Inflammatory macrophage treated with lipopolysaccharide for 1 hour (primary cell): ENCODE results near the gene DCTPP1.
"Not testable (repeated sequence)": the region's sequence is repeated elsewhere in the genome, so short reads cannot be mapped to it uniquely, and the experiment has no call there.

Source experiments
- DNase-seq, 2 donors: peaks; one replicate each; pipeline ENCODE4 v3.0.0-alpha.2; 2020 to 2022

The DCTPP1 gene

DNA sequence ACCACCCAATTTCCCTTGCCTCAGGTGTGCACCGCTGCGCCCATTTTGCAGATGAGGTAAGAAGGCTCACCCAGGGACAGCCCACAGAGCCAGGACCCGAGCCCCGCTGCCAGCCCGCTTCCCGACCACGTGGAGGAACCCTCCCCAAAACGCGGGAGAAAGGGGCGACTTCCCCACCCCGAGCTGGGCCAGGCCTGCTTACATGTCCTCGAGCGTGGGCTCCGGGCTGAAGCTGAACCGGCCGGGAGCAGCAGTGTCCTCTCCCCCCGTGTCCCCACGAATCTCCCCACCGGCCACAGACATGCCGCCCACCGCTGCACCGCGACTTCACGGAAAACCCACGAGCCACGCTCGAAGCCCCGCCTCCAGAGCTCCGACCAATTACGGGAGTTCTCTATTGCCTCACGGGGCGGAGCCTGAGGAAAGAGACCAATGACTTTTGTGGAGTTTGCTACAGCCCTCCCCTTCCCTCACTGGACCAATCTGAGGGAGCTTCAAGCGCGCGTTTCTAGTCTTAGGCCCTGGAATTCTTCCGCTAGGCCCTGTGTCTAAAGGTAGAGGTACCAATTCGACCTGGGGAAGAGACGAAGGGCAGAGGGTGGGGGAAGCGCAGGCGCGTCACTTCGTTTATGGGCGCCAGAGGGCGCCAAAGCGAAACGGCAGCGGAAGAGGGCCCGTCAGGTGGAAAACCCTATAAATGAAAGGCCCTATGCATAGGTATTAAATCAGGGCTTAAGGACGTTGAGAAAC lies at the start of gene DCTPP1:
DCTPP1 (minus strand) TSS at position 353 of the 750 bp plus-strand sequence; CDS start at position 303, 50 bp downstream.
- peak; percentile 98 for DNase-seq

DNA sequence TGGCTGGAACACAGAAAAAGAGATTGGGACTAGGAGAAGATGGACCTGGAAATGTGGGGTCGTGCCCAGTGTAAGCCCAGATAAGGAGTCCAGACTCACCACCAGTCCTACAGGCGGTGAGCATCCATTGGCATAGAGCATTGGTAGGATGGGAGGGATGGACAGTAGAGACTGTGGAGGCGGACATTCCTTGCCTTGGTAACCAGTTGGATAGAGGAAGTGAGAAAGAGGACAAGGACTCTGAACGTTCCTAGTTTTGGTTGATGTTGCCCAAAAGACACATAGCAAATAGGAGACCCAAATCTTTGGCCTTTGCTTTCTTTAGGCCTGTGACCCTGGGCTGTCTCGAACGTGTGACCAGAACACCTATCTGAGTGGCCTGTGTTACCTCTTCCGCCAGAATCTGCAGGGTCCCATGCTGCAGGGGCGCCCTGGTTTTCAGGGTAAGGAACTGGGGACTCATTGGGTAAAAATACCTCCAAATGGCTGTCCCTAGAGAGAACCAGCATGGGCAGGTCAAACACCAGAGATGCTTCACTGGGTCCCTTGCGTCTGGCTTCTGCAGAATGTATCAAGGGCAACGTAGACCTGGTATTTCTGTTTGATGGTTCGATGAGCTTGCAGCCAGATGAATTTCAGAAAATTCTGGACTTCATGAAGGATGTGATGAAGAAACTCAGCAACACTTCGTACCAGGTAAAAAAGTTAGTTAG lies 49.1 kb upstream of the DCTPP1 start:
- peak; percentile 26 to 46 for DNase-seq

DNA sequence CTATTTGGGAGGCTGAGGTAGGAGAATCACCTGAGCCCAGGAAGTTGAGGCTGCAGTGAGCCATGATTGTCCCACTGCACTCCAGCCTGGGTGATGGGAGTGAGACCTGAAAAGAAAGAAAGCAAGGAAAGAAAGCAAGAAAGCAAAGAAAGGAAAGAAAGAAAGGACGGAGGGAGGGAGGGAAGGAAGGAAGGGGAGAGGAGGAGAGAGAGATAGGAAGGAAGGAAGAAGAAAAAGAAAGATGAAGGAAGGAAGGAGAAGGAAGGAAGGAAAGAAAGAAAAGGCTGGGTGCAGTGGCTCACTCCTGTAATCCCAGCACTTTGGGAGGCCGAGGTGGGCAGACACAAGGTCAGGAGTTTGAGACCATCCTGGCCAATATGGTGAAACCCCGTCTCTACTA lies 47.9 kb upstream of the DCTPP1 start:
- not testable (repeated sequence) for DNase-seq

DNA sequence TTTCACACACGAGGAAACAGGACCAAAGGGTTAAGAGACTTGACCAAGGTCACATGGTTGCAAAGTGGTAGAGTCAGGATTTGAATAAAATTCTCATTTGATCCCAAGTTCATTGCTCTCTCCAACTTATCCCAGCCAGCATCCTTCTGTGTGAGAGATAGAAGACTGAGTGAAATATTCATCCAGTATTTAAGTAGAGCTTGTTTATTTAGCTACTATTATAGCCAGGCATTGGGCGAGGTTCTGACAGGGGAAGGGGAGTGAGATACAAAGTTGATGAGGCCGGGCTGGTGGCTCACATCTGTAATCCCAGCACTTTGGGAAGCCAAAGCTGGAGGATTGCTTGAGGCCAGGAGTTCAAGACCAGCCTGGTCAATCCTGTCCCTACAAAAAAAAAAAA lies 47.2 kb upstream of the DCTPP1 start:
- DNase-seq = no peak

DNA sequence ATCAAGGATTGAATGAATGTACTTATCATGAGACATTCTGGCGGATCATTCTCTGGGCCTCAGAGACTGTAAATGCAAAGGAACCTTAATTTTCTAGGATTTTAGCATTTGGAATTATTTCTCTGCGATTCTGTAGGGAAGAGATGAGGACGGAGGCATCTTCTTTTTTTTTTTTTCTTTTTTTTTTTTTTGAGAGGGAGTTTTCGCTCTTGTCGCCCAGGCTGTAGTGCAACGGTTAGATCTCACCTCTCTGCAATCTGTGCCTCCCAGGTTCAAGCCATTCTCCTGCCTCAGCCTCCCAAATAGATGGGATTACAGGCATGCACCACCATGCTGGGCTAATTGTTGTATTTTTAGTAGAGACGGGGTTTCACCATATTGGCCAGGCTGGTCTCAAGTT lies 44.9 kb upstream of the DCTPP1 start:
- no peak for DNase-seq

DNA sequence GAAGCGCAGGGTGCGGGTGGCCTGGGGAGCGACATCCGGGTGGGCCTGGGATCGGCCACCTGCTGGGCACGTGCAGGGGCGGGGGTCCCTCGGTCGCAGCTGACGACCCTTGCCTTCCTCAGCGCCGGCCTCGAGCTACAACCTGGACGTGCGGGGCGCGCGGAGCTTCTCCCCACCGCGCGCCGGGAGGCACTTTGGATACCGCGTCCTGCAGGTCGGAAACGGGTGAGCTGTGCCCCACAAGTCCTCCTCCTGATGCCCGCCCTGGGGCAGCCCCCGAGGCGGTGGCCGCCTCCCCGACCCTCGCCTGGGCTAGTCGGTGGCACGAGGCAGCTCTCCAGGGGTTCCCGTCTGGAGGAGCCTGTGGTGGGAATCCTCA lies 44.2 kb upstream of the DCTPP1 start:
- no peak for DNase-seq

DNA sequence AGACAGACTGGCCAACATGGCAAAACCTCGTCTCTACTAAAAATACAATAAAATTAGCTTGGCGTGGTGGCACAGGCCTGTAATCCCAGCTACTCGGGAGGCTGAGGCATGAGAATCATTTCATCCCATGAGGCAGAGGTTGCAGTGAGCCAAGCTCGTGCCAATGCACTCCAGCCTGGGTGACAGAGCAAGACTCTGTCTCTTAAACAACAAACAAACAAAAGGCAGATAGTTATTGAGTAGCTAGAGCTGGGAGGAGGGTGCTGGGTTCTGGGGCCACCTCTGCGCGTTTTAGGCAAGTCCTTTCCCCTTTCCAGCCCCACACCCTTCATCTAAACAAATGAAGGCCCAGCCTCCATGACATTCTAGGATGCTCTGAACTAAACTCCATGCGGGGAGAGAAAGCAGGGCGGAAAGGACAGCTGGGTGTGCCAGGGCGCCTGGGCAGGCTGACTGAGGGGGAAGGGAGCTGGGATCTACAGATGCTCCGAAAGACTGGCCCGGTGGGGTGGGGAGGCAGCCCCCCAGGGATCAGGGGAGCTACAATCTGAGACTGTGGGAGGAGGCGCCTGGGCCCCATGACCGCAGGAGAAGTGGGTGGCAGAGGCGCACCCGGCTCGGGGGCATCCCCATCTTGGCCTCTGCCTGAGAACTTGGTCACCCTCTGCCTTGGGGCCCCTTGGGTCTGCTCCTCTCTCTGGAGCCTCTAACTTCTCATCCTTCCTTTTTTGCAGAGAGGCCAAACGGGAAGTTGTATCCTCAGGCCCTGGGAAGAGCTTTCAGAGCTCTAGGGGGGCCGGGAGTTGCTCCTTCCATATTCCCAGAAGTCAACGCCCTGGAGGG lies 43.6 kb upstream of the DCTPP1 start:
- peak; percentile 46 to 72 for DNase-seq

DNA sequence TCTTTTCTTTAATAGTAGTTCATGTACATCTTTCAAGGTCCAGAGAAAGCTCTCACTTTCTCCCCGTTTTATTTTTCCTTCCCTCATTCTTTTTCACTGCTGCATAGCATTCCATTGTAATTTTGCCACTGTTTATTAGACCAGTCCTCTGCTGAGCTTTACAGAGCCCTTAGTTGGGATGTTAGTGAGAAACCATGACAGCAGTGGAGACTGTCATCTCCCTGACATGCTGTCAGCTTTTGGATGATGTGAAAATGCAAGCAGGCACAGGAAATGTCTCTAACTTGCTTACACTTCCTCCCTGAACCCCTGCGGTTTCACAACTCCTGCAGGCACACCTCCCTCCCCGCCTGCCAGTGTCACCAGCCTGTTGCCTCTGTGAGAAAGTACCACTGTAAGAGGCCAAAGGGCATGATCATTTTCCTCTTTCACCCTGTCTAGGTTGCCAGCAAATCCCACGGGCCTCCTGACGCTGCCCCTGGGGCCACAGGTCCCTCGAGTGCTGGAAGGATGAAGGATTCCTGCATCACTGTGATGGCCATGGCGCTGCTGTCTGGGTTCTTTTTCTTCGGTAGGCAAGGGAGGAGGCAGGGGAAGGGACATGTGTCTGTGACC lies 42.6 kb upstream of the DCTPP1 start, which contains the start of gene ITGAL:
ITGAL (plus strand) TSS at position 415 of the 615 bp plus-strand sequence; CDS start at position 511, 96 bp downstream.
- peak; percentile 78 to 96 for DNase-seq

DNA sequence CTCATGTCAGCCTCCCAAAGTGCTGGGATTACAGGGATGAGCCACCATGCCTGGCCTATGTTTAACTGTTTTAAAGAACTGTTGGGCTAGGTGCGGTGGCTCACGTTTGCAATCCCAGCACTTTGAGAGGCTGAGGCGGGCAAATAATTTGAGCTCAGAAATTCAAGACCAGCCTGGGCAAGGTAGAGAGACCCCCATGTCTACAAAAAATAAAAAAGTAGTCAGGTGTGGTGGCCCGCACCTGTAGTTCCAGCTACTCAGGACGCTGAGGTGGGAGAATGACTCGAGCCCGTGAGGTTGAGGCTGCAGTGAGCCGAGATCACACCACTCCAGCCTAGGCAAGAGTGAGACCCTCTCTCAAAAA lies 40.8 kb upstream of the DCTPP1 start:
- no peak for DNase-seq

DNA sequence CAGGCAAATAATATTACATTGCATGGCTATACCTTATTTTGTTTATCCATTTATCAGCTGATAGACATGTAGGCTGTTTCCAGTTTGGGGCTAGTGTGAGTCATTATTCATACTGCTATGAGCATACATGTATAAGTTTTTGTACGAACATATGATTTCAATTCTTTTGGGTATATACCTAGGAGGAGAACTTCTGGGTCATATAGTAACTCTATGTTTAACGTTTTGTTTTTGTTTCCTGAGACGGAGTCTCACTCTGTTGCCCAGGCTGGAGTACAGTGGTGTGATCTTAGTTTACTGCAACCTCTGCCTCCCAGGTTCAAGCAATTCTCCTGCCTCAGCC lies 40.3 kb upstream of the DCTPP1 start:
- peak in 1 of 2 donors; percentile 11 for DNase-seq

DNA sequence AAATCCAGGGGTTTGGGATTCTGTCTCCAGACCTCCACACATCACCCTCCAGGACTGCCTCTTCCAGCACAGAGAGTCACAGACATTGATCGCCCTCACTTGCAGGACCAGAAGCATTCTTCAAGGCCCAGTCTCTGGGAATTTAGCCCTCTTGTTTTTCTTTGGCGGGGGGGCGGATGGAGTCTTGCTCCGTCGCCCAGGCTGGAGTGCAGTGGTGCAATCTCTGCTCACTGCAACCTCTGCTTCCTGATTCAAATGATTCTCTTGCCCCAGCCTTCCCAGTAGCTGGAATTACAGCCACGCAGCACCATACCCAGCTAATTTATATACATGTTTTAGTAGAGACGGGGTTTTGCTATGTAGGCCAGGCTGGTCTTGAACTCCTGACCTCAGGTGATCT lies 34.2 kb upstream of the DCTPP1 start:
- DNase-seq = peak in 1 of 2 donors; percentile 25

DNA sequence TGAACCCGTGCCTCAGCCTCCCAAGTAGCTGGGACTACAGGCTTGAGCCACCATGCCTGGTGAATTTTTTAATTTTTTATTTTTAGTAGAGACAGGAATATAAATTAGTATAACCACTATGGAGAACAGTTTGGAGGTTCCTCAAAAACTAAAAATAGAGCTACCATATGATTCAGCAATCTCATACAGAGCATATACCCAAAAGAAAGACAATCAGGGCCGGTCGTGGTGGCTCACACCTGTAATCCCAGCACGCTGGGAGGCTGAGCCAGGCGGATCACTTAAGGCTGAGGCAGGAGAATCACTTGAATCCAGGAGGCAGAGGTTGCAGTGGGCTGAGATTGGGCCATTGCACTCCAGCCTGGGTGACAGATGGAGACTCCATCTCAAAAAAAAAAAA lies 31.6 kb upstream of the DCTPP1 start:
- DNase-seq = not testable (repeated sequence)

DNA sequence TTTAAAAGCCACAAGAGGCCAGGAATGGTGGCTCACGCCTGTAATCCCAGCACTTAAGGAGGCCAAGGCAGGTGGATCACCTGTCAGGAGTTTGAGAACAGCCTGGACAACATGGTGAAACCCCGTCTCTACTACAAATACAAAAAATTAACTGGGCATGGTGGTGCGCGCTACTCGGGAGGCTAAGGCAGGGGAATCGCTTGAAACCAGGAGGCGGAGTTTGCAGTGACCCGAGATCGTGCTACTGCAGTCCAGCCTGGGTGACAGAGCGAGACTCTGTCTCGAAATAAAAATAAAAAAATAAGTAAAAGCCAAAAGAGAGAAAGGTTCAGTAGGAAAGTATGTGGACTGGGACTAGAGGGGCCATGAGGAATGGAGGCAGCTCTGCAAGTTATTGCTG lies 29.6 kb upstream of the DCTPP1 start:
- DNase-seq = no peak

DNA sequence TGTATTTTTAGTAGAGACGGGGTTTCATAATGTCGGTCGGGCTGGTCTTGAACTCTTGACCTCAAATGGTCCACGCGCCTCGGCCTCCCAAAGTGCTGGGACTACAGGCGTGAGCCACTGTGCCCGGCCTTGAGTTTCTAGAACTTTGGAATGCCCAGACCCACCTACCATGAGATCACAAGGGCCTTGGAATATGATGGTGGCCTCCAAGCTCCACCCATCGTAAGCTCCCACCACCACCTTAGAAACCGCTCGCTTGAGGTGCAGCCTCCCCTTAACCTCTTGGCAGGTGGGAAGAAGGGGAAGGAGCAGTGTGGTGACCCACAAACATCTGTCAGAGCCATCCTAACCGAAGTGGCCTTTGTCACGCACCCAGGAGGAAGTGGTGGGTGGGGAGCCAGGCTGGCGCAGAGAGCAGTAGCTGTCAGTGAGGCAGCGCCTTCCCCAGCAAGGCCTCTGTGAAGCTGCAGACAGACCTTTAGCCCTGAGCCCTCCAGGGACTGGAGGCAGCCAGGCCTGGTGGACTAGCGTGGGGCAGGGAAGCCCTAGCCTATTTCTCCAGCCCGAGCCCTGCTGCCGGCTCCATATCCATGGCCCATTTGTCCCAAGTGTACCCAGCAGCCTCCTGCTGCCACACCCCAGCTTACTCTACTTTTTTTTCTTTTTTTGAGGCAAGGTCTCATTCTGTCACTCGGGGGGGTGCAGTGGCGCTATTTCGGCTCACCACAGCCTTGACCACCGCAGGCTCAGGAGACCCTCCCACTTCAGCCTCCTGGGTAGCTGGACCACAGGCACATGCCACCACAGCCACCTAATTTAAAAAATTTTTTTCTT lies 28.9 kb upstream of the DCTPP1 start:
- DNase-seq = peak; percentile 78 to 84

DNA sequence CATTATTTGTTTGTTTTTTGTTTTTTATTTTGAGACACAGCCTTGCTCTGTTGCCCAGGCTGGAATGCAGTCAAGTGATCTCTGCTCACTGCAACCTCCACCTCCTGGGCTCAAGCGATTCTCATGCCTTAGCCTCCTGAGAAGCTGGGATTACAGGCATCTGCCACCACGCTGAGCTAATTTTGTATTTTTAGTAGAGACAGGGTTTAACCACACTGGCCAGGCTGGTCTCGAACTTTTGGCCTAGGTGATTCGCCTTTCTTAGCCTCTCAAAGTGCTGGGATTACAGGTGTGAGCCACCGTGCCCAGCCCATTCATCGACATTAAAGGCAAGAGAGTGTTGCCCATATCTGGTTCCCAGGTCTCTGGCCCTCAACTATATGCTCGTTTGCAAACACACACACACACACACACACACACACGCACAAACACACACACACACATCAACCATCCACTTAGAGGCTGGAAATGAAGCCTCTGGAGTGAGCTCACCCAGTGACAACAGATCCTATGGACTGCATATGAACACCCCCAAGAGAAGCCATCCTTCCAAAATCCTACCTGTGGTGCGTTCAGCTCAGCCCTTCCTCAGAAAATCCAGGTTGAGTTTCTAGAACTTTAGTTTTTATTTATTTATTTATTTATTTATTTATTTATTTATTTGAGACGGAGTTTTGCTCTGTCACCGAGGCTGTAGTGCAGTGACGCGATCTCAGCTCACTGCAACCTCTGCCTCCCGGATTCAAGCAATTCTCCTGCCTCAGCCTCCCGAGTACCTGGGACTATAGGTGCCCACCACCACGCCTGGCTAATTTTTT lies 28.1 kb upstream of the DCTPP1 start:
- DNase-seq = no peak

DNA sequence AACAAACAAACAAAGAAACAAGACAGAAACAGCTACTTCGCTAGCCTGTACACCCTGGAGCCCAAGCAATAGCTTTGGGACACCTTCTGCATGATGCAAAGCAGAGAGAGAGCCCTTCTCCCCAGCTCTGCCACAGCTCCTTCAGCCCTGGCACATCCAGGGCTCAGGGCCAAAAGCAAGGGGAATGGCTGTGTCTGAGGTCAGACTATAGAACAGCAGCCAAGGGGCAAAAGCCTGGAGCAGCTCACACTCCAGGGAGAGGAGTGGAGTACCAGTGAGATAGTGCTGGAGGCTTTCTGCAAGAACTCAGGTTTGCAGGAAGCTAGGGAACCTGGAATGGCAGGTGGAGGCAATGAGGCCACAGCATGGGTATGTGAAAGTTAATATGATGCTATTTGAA lies 27.4 kb upstream of the DCTPP1 start:
- no peak for DNase-seq

DNA sequence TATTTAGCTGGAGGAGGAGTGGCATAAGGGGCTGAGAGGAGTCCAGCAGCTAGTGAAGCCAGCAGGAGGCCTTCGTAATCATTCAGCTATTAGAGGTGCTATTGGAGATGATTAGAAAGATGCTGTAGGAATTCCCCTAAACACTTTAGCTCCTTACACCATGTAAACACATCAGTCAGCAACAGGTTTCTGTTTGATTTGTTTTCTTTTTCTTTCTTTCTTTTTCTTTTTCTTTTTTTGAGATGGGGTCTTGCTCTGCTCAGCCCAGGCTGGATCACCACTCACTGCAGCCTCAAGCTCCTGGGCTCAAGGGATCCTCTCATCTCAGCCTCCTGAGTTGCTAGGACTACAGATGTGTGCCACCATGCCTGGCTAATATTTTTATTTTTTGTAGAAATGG lies 26.5 kb upstream of the DCTPP1 start:
- no peak for DNase-seq

DNA sequence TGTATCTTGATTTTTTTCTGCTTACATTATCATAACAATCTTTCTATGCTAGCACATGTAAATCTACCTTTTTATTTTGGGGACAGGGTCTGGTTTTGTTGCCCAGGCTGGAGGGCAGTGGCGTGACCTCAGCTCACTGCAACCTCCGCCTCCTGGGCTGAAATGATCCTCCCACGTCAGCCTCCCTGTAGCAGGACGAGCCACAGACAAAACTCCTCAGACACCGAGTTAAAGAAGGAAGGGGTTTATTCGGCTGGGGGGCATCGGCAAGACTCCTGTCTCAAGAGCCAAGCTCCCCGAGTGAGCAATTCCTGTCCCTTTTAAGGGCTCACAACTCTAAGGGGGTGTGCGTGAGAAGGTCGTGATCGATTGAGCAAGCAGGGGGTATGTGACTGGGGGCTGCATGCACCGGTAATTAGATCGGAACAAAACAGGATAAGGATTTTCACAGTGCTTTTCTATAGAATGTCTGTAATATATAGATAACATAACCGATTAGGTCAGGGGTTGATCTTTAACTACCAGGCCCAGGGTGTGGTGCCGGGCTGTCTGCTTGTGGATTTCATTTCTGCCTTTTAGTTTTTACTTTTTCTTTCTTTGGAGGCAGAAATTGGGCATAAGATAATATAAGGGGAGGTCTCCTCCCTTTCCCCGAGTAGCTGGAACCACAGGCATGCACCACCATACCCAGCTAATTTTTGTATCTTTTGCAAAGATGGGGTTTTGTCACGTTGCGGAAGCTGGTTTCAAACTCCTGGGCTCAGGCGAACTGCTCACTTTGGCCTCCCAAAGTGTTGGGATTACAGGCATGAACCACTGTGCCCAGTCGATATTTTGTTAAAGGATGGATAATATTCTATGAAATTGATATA lies 23.1 kb upstream of the DCTPP1 start:
- DNase-seq = not testable (repeated sequence)

DNA sequence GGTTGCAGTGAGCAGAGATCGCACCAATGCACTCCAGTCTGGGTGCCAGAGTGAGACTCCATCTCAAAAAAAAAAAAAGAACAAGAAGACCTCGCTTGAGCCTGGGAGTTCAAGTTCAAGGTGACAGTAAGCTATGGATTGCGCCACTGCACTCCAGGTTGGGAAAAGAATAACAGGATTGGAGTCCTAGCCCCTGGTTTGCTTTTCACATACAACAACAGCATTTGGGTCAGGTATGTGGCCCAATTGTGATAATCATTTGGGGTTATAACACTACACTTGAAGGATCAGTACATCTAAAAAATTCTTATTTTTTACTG lies 19.2 kb upstream of the DCTPP1 start:
- no peak for DNase-seq

DNA sequence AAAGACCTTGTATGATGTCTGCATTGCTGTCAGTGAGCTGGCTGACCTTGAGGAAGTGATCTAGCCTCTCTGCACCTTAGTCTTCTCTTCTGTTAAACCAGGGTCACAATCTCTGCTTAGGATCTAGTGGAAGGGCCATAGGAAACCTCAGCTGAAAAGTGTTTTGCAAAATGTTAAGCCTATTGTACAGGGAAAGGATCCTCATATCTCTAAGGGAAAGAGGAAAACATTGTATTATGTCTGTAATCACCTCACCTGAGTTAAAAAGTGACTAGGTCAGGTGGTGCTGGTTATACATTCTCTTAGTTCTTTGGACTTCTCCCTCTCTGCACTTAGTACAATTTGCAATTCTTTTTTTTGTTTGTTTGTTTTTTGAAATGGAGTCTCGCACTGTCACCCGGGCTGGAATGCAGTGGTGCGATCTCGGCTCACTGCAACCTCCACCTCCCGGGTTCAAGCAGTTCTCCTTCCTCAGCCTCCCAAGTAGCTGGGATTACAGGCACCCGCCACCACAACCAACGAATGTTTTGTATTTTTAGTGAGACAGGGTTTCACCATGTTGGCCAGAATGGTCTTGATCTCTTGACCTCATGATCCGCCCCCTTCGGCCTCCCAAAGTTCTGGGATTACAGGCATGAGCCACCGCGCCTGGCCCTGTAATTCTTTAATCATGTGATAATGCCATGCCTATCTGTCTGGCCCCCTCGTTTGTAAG lies 17.8 kb upstream of the DCTPP1 start:
- DNase-seq = no peak
